SKM-1 (cell line): ENCODE results near the gene USP46.

Experiments used
- DNase-seq: peaks from one replicate; lab custom pipeline; 2025; ENCODE audit not compliant: unreplicated experiment; lab: John Stamatoyannopoulos, UW

Gene USP46

DNA sequence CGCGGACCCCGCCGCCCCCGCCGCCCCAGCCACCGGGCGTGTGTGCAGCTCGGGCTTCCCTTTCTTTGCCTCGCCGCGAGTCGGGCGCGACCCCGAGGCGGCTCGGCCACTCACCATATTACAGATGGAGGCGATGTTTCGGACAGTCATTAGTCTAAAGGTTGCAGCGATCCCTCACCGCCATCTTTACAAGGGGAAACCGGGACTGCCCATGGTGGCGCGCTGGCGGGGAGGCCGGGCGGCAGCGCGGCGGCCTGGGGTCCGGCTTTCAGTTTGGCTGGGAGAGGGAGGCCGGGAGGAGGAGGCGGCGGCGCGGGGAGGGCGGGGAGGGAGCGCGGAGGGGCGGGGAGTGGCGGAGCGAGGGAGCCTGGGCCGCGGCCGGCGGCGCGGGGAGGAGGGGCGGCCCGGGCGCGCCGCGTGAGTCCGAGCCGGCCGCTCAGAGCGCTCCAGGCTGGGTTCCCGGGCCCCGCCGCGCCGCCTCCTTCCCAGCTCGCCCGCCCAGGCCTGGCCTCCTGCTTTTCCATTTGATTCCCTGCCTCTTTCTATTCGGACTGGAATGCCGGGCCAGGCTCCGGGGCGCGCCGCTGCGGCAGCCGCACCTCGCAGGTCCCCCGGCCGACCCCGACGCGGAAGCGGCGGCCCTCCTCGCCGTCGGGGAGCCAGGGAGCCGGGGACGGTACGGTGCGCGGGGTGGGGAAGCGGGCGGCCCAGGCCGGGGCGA lies at the start of gene USP46:
Gene USP46 (minus strand): TSS at position 301 of the 721 bp plus-strand sequence. CDS start 151 bp downstream, at position 150.
- peak; percentile 25 for DNase-seq

DNA sequence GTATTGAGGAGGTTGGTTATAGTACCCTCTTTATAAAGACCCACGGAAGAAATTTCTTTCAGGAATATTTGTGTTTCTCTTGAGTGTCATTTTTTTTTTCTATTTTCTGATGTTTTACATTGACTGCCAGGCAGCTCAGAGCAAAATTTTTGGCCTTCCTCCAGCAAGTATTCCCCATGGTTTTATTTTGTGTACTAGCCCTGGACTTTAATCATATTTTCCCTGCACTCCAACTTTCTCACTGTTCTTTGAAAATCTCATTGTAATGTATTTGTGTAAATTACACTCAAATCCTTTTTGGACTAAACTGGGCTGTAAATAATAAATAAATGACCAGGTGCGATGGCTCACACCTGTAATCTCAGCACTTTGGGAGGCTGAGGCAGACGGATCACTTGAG lies 45.6 kb upstream of the USP46 start:
- no peak for DNase-seq

GRCh38 chr4:52704133-52704532 lies 45.0 kb upstream of the USP46 start:
- DNase-seq: no peak

GRCh38 chr4:52701207-52701606 lies 42.1 kb upstream of the USP46 start:
- DNase-seq: no peak

GRCh38 chr4:52694936-52695335 lies 35.8 kb upstream of the USP46 start:
- DNase-seq: no peak

GRCh38 chr4:52693492-52693891 lies 34.4 kb upstream of the USP46 start:
- no peak for DNase-seq

DNA sequence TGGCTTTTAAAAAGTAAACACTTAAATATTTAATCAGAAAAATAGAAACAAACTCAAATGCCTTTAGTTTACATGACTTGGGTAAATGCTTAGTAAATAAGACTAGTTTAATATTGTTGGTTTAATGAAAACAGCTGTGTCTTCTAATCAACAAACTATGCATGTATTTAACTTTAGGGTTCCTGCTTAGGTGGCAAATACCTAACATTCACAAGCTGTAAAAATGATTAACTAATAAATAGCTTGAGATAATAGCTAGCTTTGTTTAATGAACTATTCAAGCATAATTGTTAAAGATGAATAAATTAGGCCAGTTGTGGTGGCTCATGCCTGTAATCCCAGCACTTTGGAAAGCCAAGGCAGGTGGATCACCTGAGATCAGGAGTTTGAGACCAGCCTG lies 30.0 kb upstream of the USP46 start:
- DNase-seq: no peak

DNA sequence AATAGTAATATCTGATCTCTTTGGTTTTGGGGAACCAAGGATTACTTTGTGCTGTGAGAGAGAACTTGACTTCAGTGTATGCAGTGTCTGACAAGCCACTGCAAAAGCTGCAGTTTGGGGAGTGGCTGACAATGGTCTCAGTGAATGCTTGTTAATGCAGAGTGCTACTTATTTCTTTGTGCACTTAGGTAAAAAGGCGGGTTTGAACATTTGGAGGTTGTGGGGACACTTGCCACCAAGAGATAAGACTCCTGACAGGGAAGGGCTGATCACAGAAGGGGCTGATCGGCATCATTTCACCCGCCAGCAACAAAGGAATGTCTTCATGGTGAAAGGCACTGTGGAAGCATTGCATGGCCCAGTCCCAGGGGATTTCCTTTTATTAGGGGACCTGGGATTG lies 28.6 kb upstream of the USP46 start:
- DNase-seq: no peak

DNA sequence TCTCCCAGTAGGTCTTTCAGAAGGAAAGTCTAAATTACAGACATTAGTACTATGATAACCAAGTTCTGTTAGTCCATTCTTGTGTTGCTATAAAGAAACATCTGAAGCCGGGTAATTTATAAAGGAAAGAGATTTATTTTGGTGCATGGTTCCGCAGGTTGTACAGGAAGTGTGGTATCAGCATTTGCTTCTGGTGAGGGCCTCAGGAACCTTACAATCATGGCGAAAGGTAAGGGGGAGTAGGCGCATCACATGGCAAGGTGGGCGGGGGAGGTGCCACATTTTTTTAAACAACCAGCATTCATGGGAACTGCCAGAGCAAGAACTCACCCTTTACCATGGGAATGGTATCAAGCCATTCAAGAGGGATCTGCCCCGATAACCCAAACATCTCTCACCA lies 26.2 kb upstream of the USP46 start:
- DNase-seq: no peak

- DNase-seq: no peak
These were observed 25.8 kb upstream of the USP46 start for GRCh38 chr4:52684896-52685295.

DNA sequence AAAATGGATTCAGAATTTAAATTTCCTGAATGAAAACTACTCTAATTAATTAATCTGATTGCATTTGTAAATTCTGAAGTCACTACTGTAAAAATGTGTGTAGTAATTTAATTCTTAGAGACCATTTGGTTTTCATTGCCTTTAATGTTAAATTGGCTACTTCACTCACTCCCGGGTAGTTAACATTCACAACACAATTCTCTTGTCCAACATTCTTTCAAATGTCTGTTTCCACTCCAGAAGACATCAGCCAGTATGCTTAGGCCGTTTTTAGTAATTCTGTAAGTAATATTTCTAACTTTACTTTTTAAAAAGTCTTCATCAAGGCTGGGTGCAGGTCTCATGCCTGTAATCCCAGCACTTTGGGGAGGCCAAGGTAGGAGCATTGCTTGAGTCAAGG lies 21.3 kb upstream of the USP46 start:
- no peak for DNase-seq

GRCh38 chr4:52676536-52676935 lies 17.4 kb upstream of the USP46 start:
- DNase-seq: no peak

DNA sequence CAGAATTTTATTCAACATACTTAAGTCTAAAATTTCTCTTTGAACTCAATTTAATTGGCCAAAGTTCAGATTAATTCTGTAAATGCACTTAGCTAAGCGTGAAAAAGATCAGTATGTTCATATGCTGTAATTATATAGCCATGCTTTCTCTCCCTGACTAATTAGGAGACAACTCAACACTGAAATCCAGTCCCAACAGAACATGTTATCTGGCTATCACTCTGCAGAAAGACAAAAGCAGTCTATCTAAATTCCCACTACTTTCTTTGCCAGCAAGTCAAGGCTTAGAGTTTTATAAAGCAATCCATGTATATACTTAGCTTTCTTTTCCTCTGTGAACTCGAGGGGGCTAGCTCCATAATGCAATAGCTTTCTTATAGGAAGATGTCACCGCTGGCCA lies 16.0 kb upstream of the USP46 start:
- no peak for DNase-seq

GRCh38 chr4:52670739-52671138 lies 11.6 kb upstream of the USP46 start:
- no peak for DNase-seq

GRCh38 chr4:52670121-52670520 lies 11.0 kb upstream of the USP46 start:
- no peak for DNase-seq

GRCh38 chr4:52665592-52665991 lies 6.5 kb upstream of the USP46 start:
- DNase-seq: no peak

DNA sequence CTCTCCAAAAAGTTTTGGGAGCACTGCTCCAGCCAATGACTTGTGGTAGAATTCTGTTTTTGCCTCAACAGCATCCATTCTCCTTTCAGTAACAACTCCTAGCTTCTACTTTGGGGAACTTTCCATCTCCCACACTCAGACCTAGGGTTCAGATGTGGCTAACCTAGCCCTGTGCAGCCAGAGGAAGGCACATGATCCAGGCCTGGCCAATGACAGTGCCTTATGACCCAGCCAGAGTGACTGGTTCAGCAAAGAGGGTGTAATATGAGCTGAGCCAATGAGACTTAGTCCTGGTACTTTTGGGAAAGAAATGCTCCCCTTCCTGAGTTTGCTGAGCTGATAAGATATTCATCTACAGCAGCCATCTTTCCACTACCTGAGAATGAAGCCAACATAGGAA lies 5.4 kb upstream of the USP46 start:
- DNase-seq: no peak

DNA sequence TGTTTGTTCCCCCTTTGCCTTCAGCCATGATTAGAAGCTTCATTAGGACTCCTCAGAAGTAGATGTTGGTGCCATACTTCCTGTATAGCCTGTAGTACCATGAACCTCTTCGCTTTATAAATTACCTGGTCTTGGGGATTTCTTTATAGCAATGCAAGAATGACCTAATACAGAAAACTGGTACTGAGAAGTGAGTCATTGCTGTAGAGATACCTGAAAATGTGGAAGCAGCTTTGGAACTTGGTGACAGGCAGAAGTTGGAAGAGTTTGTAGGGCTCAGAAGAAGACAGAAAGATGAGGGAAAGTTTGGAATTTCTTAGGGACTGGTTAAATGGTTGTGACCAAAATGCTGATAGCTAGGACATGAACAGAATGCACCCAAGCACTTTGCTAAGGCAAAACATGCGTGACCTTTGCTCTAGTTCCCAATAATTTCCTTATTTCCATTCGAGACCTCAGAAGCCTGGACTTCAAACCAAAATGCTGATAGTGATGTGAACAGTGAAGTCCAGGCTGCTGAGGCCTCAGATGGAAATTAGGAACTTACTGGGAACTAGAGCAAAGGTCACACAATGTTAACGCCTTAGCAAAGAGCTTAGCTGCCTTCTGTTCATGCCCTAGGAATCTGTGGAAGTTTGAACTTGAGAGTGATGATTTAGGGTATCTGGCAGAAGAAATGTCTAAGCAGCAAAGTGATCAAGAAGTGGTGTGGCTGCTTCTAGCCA lies 3.0 kb upstream of the USP46 start:
- DNase-seq: no peak

GRCh38 chr4:52660643-52661042 lies 1.5 kb upstream of the USP46 start:
- no peak for DNase-seq

DNA sequence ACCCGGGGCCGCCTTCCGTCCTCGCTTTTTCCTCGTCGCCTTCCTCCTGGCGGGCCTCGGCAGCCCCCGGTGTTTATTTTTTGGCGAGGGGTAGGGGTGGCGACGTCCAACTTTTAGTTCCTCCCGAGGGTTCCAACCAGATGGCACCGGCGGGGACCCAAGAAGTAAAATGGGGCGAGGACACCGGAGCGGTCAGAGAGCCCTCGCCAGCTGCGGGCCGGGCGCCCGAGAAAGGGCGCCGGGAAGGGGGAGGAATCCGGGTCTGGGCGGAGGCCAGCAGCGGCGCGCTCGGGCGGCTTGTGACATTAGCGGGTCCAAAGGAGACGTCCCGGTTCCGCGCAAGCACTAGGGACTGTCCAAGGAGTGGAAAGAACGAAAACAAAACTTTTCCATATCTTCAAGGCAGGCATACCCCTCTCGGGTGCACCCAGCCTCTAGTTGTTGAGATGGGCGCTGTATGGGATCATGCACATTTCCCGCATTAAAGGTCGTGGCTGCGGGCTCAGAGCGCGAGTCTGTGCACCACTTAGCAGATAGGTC lies 691 bp upstream of the USP46 start:
- no peak for DNase-seq

DNA sequence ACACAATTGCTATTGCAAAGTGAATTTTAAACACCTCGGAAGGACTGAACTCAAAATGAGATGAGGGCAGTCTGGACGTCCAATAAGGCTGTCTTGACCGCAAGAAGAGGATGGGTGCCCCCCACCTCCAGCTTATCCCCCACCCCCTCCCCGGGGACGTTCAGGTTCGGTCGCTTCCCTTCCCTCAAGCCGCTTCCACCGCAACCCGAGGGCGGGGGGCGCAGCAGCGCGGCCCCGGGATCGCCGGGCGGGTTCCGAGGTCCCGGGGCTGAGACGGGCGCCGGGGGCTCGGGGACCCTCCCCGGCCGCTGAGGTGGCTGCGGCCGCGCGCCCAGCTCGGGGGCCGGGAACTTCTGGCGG lies 480 bp downstream of the USP46 start:
- no peak for DNase-seq
